Smooth muscle cell (in vitro differentiated cells): ENCODE data around the gene PDE7B. TPM values are rescaled to one million over a fixed set of nuclear protein-coding genes. Genes with fewer than 3 reads are reported as not detected.

Experiments used
- DNase-seq: peaks from one replicate; lab custom pipeline; 2025; ENCODE audit not compliant: unreplicated experiment; lab: John Stamatoyannopoulos, UW
- H2AFZ ChIP-seq: fragments of 200-600 bp; sonication (generic); 2 replicates; pipeline ENCODE4 v1.6.0; 2016; ENCODE audit warnings: antibody characterized with exemption, low read depth, mild to moderate bottlenecking
- H3F3A ChIP-seq: fragments of 200-600 bp; sonication (generic); 2 replicates; pipeline ENCODE4 v1.6.0; 2017; ENCODE audit warnings: antibody characterized with exemption, low read depth
- H3K27ac ChIP-seq: fragments of 200-600 bp; sonication (generic); 2 replicates; pipeline ENCODE4 v1.5.1; 2016; ENCODE audit warnings: low read depth, mild to moderate bottlenecking
- H3K27me3 ChIP-seq: fragments of 200-600 bp; sonication (generic); 2 replicates; pipeline ENCODE4 v1.6.1; 2016; ENCODE audit warnings: low read depth, mild to moderate bottlenecking
- H3K36me3 ChIP-seq: fragments of 200-600 bp; sonication (generic); 2 replicates; pipeline ENCODE4 v1.5.1; 2016; ENCODE audit warnings: low read depth
- H3K4me1 ChIP-seq: fragments of 200-600 bp; sonication (generic); 2 replicates; pipeline ENCODE4 v1.5.1; 2016; ENCODE audit warnings: low read depth
- H3K4me2 ChIP-seq: fragments of 200-600 bp; sonication (generic); 2 replicates; pipeline ENCODE4 v1.6.0; 2016; ENCODE audit warnings: mild to moderate bottlenecking
- H3K4me3 ChIP-seq: fragments of 200-600 bp; sonication (generic); 2 replicates; pipeline ENCODE4 v1.5.1; 2016; ENCODE audit warnings: mild to moderate bottlenecking
- H3K79me2 ChIP-seq: fragments of 200-600 bp; sonication (generic); 2 replicates; pipeline ENCODE4 v1.6.0; 2016; ENCODE audit warnings: low read depth, mild to moderate bottlenecking
- H3K9ac ChIP-seq: fragments of 200-600 bp; sonication (generic); 2 replicates; pipeline ENCODE4 v1.6.0; 2016; ENCODE audit warnings: low read depth
- H3K9me3 ChIP-seq: fragments of 200-600 bp; sonication (generic); replicated peaks from 2 replicates; pipeline ENCODE4 v1.5.1; 2016; ENCODE audit warnings: low read depth
- H4K20me1 ChIP-seq: fragments of 200-600 bp; sonication (generic); 2 replicates; pipeline ENCODE4 v1.6.0; 2016; ENCODE audit warnings: low read depth
- WGBS: methylation state at CpG from one replicate; pipeline ENCODE4 v1.1.7; 2016; ENCODE audit warnings: low lambda C conversion rate; 5-methylcytosine and 5-hydroxymethylcytosine counted together
- polyA plus RNA-seq: library from polyadenylated mRNA; unstranded; fragments of >200 nt; fragmentation: Nextera tagmentation; extraction: Ambion mirVana; gene quantifications from 2 replicates; pipeline ENCODE4 v1.2.1, GENCODE V29; 2016
- total RNA-seq: library from RNA; depleted of rRNA; stranded (reverse); fragments of >200 nt; gene quantifications from 2 replicates; pipeline ENCODE4 v1.2.3, GENCODE V29; 2014
- TF ChIP-seq, protein P1 (sequence below): fragments of 200-600 bp; sonication (generic); IDR thresholded peaks from 2 replicates; pipeline ENCODE4 v1.5.1; 2017; ENCODE audit warnings: borderline replicate concordance, mild to moderate bottlenecking, antibody characterized with exemption; ENCODE audit not compliant: insufficient read depth, poor library complexity, severe bottlenecking

PDE7B gene
- total and polyA plus RNA-seq, 2 experiments from 2014 or later: 23.5 to 36.9 TPM

DNA sequence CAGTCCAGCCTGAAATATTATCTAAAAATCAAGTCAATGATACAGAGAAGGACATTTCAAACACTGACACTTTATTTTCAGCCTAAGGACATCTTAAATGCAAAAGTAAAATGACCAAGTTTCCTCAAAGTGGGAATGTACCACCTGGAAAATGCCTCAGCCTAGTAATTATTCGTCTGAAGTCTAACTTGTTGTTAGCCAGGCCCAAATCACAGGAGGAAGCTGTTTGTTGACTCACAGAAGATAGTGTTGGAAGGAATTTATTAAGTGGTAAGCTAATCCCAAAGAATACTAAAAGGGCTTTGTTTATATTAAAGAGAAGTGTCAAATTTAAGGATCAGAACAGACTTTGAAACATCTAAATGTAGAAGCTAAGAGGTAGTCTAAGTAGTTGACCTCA, 2.5 kb downstream of the PDE7B start:
- peak overlapping the region; percentile 80 for H3K9ac ChIP-seq
- WGBS: 9% methylated on average over 1 of the region's 1 CpG
- peaks cover 4% of the 10 kb centered on the region for H3F3A ChIP-seq
- no peaks in the 10 kb centered on the region for H3K9me3 ChIP-seq
- H3K27ac ChIP-seq: no peak overlapping the region
- no peaks in the 10 kb centered on the region for H3K27me3 ChIP-seq
- H3K4me1 ChIP-seq: peaks cover 23% of the 10 kb centered on the region
- TF ChIP-seq, protein P1, sequence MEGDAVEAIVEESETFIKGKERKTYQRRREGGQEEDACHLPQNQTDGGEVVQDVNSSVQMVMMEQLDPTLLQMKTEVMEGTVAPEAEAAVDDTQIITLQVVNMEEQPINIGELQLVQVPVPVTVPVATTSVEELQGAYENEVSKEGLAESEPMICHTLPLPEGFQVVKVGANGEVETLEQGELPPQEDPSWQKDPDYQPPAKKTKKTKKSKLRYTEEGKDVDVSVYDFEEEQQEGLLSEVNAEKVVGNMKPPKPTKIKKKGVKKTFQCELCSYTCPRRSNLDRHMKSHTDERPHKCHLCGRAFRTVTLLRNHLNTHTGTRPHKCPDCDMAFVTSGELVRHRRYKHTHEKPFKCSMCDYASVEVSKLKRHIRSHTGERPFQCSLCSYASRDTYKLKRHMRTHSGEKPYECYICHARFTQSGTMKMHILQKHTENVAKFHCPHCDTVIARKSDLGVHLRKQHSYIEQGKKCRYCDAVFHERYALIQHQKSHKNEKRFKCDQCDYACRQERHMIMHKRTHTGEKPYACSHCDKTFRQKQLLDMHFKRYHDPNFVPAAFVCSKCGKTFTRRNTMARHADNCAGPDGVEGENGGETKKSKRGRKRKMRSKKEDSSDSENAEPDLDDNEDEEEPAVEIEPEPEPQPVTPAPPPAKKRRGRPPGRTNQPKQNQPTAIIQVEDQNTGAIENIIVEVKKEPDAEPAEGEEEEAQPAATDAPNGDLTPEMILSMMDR: no peak
- H3K79me2 ChIP-seq: peaks cover 40% of the 10 kb centered on the region
- peak overlapping the region; percentile 85 for H3K4me2 ChIP-seq
- H4K20me1 ChIP-seq: peaks cover 2% of the 10 kb centered on the region
- H3K36me3 ChIP-seq: no peaks in the 10 kb centered on the region
- peak overlapping the region; percentile 65 for H3K4me3 ChIP-seq
- no peak overlapping the region for H2AFZ ChIP-seq
- no peak for DNase-seq

DNA sequence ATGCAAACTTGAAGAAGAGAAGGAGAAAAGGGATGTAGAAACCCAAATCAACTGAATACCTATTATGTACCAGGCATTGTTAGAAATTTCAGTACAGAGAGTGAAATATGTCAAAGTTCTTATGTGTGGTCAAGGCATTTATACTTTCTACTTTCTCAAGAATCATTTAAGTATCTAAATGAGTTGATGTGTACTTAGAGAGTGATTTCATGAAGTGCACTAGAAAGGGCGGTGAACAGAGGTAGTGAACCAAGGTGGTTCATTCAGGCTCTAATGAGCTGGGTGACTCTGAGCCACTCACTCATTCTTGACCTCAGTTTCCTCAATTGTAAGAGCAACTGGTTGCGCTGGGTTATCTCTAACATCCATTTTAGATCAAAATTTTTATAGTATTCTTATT, 3.3 kb downstream of the PDE7B start:
- Histone ChIP-seq H3K4me3 (peak overlapping the region; percentile 65), H3K79me2 (peaks cover 40% of the 10 kb centered on the region), H3K9ac (no peak overlapping the region), H3K9me3 (no peaks in the 10 kb centered on the region), H4K20me1 (peaks cover 2% of the 10 kb centered on the region), H3K4me1 (peaks cover 23% of the 10 kb centered on the region), H3K27ac (no peak overlapping the region), H2AFZ (no peak overlapping the region), H3F3A (peaks cover 4% of the 10 kb centered on the region), H3K4me2 (peak overlapping the region; percentile 85), H3K27me3 (no peaks in the 10 kb centered on the region), H3K36me3 (no peaks in the 10 kb centered on the region)
- TF ChIP-seq, protein P1: no peak
- no peak for DNase-seq
- WGBS: 100% methylated on average over 2 of the region's 2 CpGs

DNA sequence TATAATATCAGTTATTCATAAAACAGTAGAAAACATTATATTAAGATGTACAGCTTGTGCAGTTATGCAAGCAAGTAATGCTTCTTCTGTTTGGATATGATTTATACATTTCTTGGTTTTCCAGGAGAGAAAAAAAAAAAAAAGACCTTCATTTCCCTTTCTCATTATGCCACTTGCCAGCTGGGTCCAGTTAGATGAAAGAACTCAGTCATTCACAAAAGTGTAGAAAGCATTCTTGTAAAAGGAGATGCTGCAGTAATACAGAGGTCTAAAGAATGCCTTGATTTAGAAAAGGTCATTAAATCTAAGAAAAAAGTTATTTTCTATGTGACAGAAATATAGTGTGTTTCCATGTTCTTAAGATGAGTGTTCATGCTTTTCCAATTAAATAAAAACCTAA, 7.4 kb downstream of the PDE7B start:
- Histone ChIP-seq H3K4me1 (peaks cover 6% of the 10 kb centered on the region), H3K9me3 (no peaks in the 10 kb centered on the region), H3K4me3 (no peak overlapping the region), H3K79me2 (peaks cover 49% of the 10 kb centered on the region), H3K36me3 (no peaks in the 10 kb centered on the region), H2AFZ (no peak overlapping the region), H4K20me1 (peaks cover 2% of the 10 kb centered on the region), H3K27ac (no peak overlapping the region), H3K9ac (no peak overlapping the region), H3K27me3 (no peaks in the 10 kb centered on the region), H3K4me2 (no peak overlapping the region), H3F3A (peaks cover under 1% of the 10 kb centered on the region)
- TF ChIP-seq, protein P1: no peak
- no peak for DNase-seq

DNA sequence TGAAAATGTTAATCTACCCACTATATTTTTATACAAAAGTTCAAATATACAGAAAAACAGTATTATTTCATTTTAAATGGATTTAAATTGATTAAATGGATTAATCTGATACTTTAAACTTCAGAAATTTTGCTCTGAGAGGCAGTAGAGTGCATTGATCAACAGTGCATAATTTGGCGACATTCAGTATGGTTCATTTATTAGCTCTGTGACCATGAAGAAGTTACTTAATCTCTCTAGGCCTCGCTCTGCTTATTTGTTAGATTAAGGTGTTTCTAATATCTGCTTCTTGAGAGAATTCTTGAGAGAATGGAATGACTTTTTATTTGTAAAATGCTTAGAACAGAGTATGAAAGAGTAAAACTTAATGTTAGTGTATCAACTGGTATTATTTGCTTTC, 8.9 kb downstream of the PDE7B start:
- H3K4me2 ChIP-seq: no peak overlapping the region
- H3K27me3 ChIP-seq: no peaks in the 10 kb centered on the region
- H3K27ac ChIP-seq: no peak overlapping the region
- no peaks in the 10 kb centered on the region for H3K4me1 ChIP-seq
- no peak overlapping the region for H3K4me3 ChIP-seq
- TF ChIP-seq, protein P1: no peak
- H2AFZ ChIP-seq: no peak overlapping the region
- H3F3A ChIP-seq: no peaks in the 10 kb centered on the region
- no peak overlapping the region for H3K9ac ChIP-seq
- peaks cover 2% of the 10 kb centered on the region for H4K20me1 ChIP-seq
- WGBS: 99% methylated on average over 2 of the region's 2 CpGs
- no peaks in the 10 kb centered on the region for H3K36me3 ChIP-seq
- no peaks in the 10 kb centered on the region for H3K9me3 ChIP-seq
- peaks cover 51% of the 10 kb centered on the region for H3K79me2 ChIP-seq
- no peak for DNase-seq
